Tibial nerve (tissue), 4 donors: ENCODE results near the gene HARS2.

Experiments used
- EP300 ChIP-seq, 2 donors: sonication (generic); formaldehyde crosslinking; IDR thresholded peaks; one replicate each; pipeline ENCODE4 v1.6.1; 2017; ENCODE audit warnings: antibody characterized with exemption in 2 of 2, mild to moderate bottlenecking in 1 of 2
- POLR2A ChIP-seq, 2 donors: fragments of 450-650 bp; IDR thresholded peaks; one replicate each; pipeline ENCODE4 v1.6.1; 2017; ENCODE audit warnings: antibody characterized with exemption in 2 of 2, mild to moderate bottlenecking in 2 of 2, moderate library complexity in 2 of 2
- TF ChIP-seq, protein P1 (sequence below), 5 experiments: fragments of 200-600 bp in 3 of 5; fragments of 450-650 bp in 2 of 5; sonication (generic) in 3 of 5; IDR thresholded peaks; one replicate each; pipeline ENCODE4 v1.5.1; 2016 to 2019; ENCODE audit warnings: antibody characterized with exemption in 5 of 5, mild to moderate bottlenecking in 3 of 5, moderate library complexity in 2 of 5

DNA sequence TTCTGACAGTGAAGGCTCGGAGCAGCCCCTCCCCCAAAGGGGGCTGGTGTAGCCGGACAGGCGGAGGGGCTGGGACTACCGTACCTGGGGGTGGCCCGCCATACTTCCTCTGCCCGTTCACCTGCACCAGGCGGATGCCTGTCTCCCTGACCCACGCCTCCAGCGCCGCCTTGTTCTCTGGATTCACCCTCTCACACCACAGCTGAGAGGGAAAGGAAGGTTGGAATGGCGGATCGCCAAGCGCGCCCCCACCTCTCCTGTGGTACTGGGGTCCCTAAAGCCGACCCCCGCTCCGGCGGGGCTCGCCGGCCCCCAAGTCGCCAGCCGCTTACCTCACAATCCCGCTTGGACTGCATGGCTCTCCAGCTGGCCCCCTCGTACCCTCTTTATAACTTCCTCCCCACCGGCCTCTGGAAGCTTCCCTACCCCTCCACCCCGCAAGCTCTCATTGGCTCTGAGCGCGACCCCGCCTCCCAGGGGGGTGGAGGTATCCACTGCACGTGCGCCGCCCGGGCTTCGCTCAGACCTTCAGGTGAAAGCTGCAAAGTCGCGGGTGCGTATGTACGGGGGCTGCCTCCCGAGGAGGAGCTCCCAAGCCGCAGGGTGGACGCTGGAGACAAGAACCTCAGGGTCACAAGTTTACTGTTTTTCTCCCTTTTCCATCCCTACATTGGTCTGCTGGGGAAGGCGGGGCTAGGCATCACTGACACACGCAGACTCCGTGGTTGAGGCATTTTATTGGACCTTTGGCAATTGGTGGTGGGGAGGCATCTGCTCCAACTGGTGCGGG, 17.9 kb upstream of the HARS2 start, which contains the start of gene DND1:
- TF ChIP-seq, protein P1, sequence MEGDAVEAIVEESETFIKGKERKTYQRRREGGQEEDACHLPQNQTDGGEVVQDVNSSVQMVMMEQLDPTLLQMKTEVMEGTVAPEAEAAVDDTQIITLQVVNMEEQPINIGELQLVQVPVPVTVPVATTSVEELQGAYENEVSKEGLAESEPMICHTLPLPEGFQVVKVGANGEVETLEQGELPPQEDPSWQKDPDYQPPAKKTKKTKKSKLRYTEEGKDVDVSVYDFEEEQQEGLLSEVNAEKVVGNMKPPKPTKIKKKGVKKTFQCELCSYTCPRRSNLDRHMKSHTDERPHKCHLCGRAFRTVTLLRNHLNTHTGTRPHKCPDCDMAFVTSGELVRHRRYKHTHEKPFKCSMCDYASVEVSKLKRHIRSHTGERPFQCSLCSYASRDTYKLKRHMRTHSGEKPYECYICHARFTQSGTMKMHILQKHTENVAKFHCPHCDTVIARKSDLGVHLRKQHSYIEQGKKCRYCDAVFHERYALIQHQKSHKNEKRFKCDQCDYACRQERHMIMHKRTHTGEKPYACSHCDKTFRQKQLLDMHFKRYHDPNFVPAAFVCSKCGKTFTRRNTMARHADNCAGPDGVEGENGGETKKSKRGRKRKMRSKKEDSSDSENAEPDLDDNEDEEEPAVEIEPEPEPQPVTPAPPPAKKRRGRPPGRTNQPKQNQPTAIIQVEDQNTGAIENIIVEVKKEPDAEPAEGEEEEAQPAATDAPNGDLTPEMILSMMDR (IDR thresholded peaks at IDR 0.05), result no peak
- no peak for TF ChIP-seq EP300 (IDR thresholded peaks at IDR 0.05)
- TF ChIP-seq POLR2A (IDR thresholded peaks at IDR 0.05), result no peak
